Astrocyte (in vitro differentiated cells and primary cell): ENCODE data around the gene EIF4G3. TPM values are rescaled to one million over a fixed set of nuclear protein-coding genes. Genes with fewer than 3 reads are reported as not detected.

ENCODE experiments used
- DNase-seq: peaks from one replicate; pipeline ENCODE4 v3.0.0-alpha.2; 2010; ENCODE audit warnings: low read depth
- FAIRE-seq: peaks from 2 replicates; lab custom pipeline; 2011; peaks lifted over from hg19 to GRCh38; lab: Jason Lieb, UNC
- H2AFZ ChIP-seq: 2 replicates; pipeline ENCODE4 v1.6.0; 2012; ENCODE audit warnings: low read depth, low read length, inconsistent platforms
- H3K27ac ChIP-seq: 2 replicates; pipeline ENCODE4 v1.5.1; 2011; ENCODE audit warnings: low read depth, low read length, inconsistent platforms
- H3K27me3 ChIP-seq: 2 replicates; pipeline ENCODE4 v1.6.0; 2011; ENCODE audit warnings: low read length, inconsistent platforms; ENCODE audit not compliant: insufficient read depth
- H3K36me3 ChIP-seq: 2 replicates; pipeline ENCODE4 v1.5.1; 2011; ENCODE audit warnings: low read length, inconsistent platforms; ENCODE audit not compliant: insufficient read depth
- H3K4me1 ChIP-seq: 2 replicates; pipeline ENCODE4 v1.5.1; 2011; ENCODE audit warnings: low read length, inconsistent platforms; ENCODE audit not compliant: insufficient read depth
- H3K4me2 ChIP-seq: 2 replicates; pipeline ENCODE4 v1.6.0; 2012; ENCODE audit warnings: low read length, inconsistent platforms
- H3K4me3 ChIP-seq: 2 replicates; pipeline ENCODE4 v1.5.1; 2011; ENCODE audit warnings: low read depth, mild to moderate bottlenecking, low read length, inconsistent platforms; ENCODE audit not compliant: insufficient read depth
- H3K79me2 ChIP-seq: 2 replicates; pipeline ENCODE4 v1.6.0; 2012; ENCODE audit warnings: mild to moderate bottlenecking, low read length, inconsistent platforms; ENCODE audit not compliant: insufficient read depth
- H3K9ac ChIP-seq: 2 replicates; pipeline ENCODE4 v1.6.0; 2012; ENCODE audit warnings: mild to moderate bottlenecking, low read length, inconsistent platforms
- H3K9me3 ChIP-seq: 2 replicates; pipeline ENCODE4 v1.5.1; 2012; ENCODE audit warnings: low read depth, mild to moderate bottlenecking, low read length, inconsistent platforms; ENCODE audit not compliant: insufficient read depth
- H4K20me1 ChIP-seq: 2 replicates; pipeline ENCODE4 v1.6.0; 2012; ENCODE audit warnings: low read length, inconsistent platforms; ENCODE audit not compliant: insufficient read depth
- H3K27ac Mint-ChIP-seq: one replicate; pipeline ENCODE4 v1.8.0; 2021; ENCODE audit warnings: mild to moderate bottlenecking, mixed read lengths; ENCODE audit not compliant: unreplicated experiment
- H3K27me3 Mint-ChIP-seq: one replicate; pipeline ENCODE4 v1.8.0; 2021; ENCODE audit warnings: low read depth, mixed read lengths; ENCODE audit not compliant: unreplicated experiment
- H3K36me3 Mint-ChIP-seq: one replicate; pipeline ENCODE4 v1.8.0; 2021; ENCODE audit warnings: low read depth, mixed read lengths; ENCODE audit not compliant: unreplicated experiment
- H3K4me1 Mint-ChIP-seq: one replicate; pipeline ENCODE4 v1.8.0; 2021; ENCODE audit warnings: low read depth, mixed read lengths; ENCODE audit not compliant: unreplicated experiment
- H3K4me3 Mint-ChIP-seq: one replicate; pipeline ENCODE4 v1.8.0; 2021; ENCODE audit warnings: mild to moderate bottlenecking, moderate library complexity, mixed read lengths; ENCODE audit not compliant: unreplicated experiment
- H3K9me3 Mint-ChIP-seq: one replicate; pipeline ENCODE4 v1.8.0; 2021; ENCODE audit warnings: mild to moderate bottlenecking, mixed read lengths; ENCODE audit not compliant: unreplicated experiment
- EZH2 ChIP-seq: IDR thresholded peaks from 2 replicates; pipeline ENCODE4 v1.6.1; 2012; ENCODE audit warnings: mild to moderate bottlenecking, low read length, inconsistent platforms; ENCODE audit not compliant: insufficient read depth
- total RNA-seq: library from RNA; stranded (reverse); gene quantifications from 2 replicates; pipeline ENCODE4 v1.2.1, GENCODE V29; 2021
- TF ChIP-seq, protein P1 (sequence below): IDR thresholded peaks from 2 replicates; pipeline ENCODE4 v1.5.1; 2011; ENCODE audit warnings: low read depth, mild to moderate bottlenecking, inconsistent platforms, low read length, moderate library complexity; ENCODE audit not compliant: insufficient read depth

The EIF4G3 gene
- total RNA-seq, 1 donor from 2014 or later, result 76.1 TPM

DNA sequence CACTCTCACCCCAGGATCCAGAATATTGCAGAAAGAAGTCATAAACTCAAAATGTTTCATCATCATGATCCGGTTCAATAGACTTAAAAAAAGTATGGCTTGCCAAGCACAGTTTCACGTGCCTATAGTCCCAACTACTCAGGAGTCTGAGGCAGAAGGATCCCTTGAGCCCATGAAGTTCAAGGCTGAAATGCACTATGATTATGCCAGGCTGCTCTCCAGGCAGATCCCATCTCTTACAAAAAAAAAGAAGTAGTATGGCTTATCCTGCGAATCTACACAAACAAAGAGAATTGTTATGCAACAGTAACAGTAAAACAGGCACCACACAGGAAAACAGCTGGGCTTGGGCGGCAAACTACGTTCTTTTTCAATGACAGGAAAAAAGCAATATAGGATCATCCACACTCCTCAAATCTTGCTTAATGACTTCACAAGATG, 76.2 kb downstream of the EIF4G3 start:
- Histone ChIP-seq H2AFZ (no peak overlapping the region), H3K79me2 (peaks cover 63% of the 10 kb centered on the region), H3K4me2 (no peak overlapping the region), H4K20me1 (peaks cover 61% of the 10 kb centered on the region), H3K9me3 (no peaks in the 10 kb centered on the region), H3K27ac (no peak overlapping the region), H3K4me3 (no peak overlapping the region), H3K36me3 (peaks cover 5% of the 10 kb centered on the region), H3K4me1 (no peaks in the 10 kb centered on the region), H3K27me3 (no peaks in the 10 kb centered on the region), H3K9ac (no peak overlapping the region)
- no peak for TF ChIP-seq EZH2
- TF ChIP-seq, protein P1, sequence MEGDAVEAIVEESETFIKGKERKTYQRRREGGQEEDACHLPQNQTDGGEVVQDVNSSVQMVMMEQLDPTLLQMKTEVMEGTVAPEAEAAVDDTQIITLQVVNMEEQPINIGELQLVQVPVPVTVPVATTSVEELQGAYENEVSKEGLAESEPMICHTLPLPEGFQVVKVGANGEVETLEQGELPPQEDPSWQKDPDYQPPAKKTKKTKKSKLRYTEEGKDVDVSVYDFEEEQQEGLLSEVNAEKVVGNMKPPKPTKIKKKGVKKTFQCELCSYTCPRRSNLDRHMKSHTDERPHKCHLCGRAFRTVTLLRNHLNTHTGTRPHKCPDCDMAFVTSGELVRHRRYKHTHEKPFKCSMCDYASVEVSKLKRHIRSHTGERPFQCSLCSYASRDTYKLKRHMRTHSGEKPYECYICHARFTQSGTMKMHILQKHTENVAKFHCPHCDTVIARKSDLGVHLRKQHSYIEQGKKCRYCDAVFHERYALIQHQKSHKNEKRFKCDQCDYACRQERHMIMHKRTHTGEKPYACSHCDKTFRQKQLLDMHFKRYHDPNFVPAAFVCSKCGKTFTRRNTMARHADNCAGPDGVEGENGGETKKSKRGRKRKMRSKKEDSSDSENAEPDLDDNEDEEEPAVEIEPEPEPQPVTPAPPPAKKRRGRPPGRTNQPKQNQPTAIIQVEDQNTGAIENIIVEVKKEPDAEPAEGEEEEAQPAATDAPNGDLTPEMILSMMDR, result no peak
- FAIRE-seq, result no peak
- H3K27ac Mint-ChIP-seq, result no peak overlapping the region
- no peaks in the 10 kb centered on the region for H3K4me1 Mint-ChIP-seq
- H3K27me3 Mint-ChIP-seq, result no peaks in the 10 kb centered on the region
- no peak overlapping the region for H3K4me3 Mint-ChIP-seq
- H3K36me3 Mint-ChIP-seq, result peaks cover 11% of the 10 kb centered on the region
- no peaks in the 10 kb centered on the region for H3K9me3 Mint-ChIP-seq
- DNase-seq, result no peak

DNA sequence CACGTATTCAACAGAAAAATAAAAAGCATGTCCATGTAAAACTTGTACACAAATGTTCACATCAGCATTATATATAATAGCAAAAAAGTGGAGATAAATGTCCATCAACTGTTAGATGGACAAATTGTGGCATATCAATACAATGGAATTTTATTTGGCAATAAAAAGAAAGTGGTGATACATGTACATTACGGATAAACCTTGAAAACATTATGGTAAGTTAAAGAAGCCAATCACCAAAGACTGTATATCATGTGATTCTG, 76.9 kb downstream of the EIF4G3 start:
- no peaks in the 10 kb centered on the region for H3K27me3 Mint-ChIP-seq
- peaks cover 5% of the 10 kb centered on the region for H3K36me3 ChIP-seq
- H3K9ac ChIP-seq, result no peak overlapping the region
- no peak overlapping the region for H3K27ac ChIP-seq
- H3K4me2 ChIP-seq, result no peak overlapping the region
- no peaks in the 10 kb centered on the region for H3K27me3 ChIP-seq
- H3K4me3 ChIP-seq, result no peak overlapping the region
- DNase-seq (no peak), FAIRE-seq (no peak)
- H3K79me2 ChIP-seq, result peaks cover 69% of the 10 kb centered on the region
- no peaks in the 10 kb centered on the region for H3K4me1 Mint-ChIP-seq
- TF ChIP-seq EZH2, result no peak
- TF ChIP-seq, protein P1, result no peak
- H2AFZ ChIP-seq, result no peak overlapping the region
- no peaks in the 10 kb centered on the region for H3K9me3 Mint-ChIP-seq
- peaks cover 63% of the 10 kb centered on the region for H4K20me1 ChIP-seq
- H3K36me3 Mint-ChIP-seq, result peaks cover 9% of the 10 kb centered on the region
- no peak overlapping the region for H3K27ac Mint-ChIP-seq
- no peaks in the 10 kb centered on the region for H3K9me3 ChIP-seq
- no peak overlapping the region for H3K4me3 Mint-ChIP-seq
- H3K4me1 ChIP-seq, result no peaks in the 10 kb centered on the region

DNA sequence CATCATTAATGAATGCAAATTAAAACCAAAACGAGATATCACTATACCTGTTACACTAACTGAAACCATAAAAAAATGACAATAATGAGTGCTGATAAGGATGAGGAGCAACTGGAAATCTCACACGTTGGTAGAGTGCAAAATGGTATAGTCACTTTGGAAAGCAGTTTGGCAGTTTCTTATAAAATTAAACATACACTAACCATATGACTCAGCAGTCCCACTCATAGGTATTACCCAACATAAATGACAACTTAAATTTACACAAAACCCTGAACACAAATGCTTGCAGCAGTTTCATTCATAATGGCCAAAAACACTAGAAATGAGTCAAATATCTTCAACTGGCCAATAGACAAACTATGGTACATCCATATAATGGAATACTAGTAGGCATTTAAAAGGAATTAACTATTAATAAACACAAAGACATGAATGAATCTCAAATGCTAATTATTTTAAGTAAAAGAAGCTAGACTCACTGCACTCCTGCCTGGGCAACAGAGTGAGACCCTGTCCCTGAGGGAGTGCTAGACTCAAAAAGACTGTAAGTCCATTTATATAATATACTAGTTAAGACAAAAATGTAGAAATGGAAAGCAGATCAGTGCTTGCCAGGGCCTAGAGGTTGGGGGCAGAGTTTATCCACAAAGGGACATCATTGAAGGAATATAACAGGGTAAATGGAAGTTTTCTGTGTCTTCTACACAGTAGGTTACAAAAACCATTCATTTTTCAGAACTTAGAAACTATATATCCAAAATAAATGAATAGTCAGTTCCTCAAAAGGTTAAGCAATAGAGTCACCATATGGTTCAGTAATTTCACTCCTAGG, 77.4 kb downstream of the EIF4G3 start:
- Histone ChIP-seq H3K9me3 (no peaks in the 10 kb centered on the region), H3K4me1 (no peaks in the 10 kb centered on the region), H3K79me2 (peaks cover 71% of the 10 kb centered on the region), H3K27ac (no peak overlapping the region), H3K4me2 (no peak overlapping the region), H3K9ac (no peak overlapping the region), H2AFZ (no peak overlapping the region), H3K4me3 (no peak overlapping the region), H3K27me3 (no peaks in the 10 kb centered on the region), H4K20me1 (peaks cover 58% of the 10 kb centered on the region), H3K36me3 (peaks cover 5% of the 10 kb centered on the region)
- no peaks in the 10 kb centered on the region for H3K4me1 Mint-ChIP-seq
- H3K36me3 Mint-ChIP-seq, result peaks cover 7% of the 10 kb centered on the region
- H3K4me3 Mint-ChIP-seq, result no peak overlapping the region
- TF ChIP-seq EZH2, result no peak
- TF ChIP-seq, protein P1, result no peak
- no peaks in the 10 kb centered on the region for H3K27me3 Mint-ChIP-seq
- no peak overlapping the region for H3K27ac Mint-ChIP-seq
- no peak for DNase-seq
- H3K9me3 Mint-ChIP-seq, result peaks cover 2% of the 10 kb centered on the region
- no peak for FAIRE-seq
